Liver (tissue), 3 donors: ENCODE data around the gene LSM7.

Experiments
- ATF3 ChIP-seq: IDR thresholded peaks from 2 replicates; pipeline ENCODE4 v1.6.1; 2016; ENCODE audit warnings: antibody characterized with exemption
- CTCF ChIP-seq: fragments of 150-350 bp; IDR thresholded peaks from 2 replicates; pipeline ENCODE4 v1.5.1; 2017; ENCODE audit warnings: improper control_type of control experiment, low read depth, low read length; ENCODE audit not compliant: missing input control
- NR2F2 ChIP-seq: IDR thresholded peaks from 2 replicates; pipeline ENCODE4 v1.6.1; 2016; ENCODE audit warnings: antibody characterized with exemption
- TAF1 ChIP-seq: conservative IDR thresholded peaks from 2 replicates; pipeline ENCODE4 v1.6.1; 2016; ENCODE audit warnings: antibody characterized with exemption, mild to moderate bottlenecking
- YY1 ChIP-seq: IDR thresholded peaks from 2 replicates; pipeline ENCODE4 v1.6.1; 2016; ENCODE audit warnings: antibody characterized with exemption, mild to moderate bottlenecking
- ZBTB33 ChIP-seq: IDR thresholded peaks from 2 replicates; pipeline ENCODE4 v1.6.1; 2016; ENCODE audit warnings: antibody characterized with exemption
- donor health status: healthy.
- donor health status: healthy.

- TF ChIP-seq CTCF (no peak), YY1 (no peak), TAF1 (no peak), ATF3 (no peak), NR2F2 (no peak), ZBTB33 (no peak)
These were observed 15.4 kb downstream of the LSM7 start for GRCh38 chr19:2312820-2313501.
